GM19438 (cell line): ENCODE results near the gene EMILIN2.

ENCODE experiments used
- ATAC-seq: cut with Tn5 transposase; IDR thresholded peaks from one replicate; pipeline ENCODE4 v1.9.1; 2021; ENCODE audit warnings: low read depth; ENCODE audit not compliant: unreplicated experiment

EMILIN2 gene

DNA sequence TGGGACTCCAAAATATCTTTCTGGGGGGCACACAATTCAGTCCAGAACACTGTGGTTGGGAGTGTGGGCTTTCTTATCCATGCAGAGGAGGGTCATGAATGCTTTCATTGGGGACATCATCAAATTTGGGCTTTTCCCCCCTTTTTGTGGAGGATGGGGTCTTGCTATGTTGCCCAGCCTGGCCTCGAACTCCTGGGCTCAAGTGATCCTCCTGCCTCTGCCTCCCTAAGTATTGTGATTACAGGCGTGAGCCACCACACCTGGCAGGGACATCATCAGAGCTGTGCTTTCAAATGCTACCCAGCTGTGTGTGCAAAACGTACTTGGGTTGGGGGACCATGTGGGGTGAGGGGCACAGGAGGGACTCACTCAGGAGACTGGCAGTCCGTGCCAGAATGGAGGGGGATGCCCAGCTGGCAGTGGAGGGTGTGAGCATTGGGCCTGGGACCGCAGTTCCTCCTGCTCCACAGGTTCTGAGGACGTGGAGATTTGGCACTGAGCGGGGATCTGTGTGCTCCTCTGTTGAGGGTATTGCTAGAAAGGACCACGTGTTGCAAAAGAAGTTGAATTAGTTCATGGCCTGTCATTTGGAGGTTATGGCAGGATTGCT, 24.4 kb downstream of the EMILIN2 start:
- no peak for ATAC-seq

DNA sequence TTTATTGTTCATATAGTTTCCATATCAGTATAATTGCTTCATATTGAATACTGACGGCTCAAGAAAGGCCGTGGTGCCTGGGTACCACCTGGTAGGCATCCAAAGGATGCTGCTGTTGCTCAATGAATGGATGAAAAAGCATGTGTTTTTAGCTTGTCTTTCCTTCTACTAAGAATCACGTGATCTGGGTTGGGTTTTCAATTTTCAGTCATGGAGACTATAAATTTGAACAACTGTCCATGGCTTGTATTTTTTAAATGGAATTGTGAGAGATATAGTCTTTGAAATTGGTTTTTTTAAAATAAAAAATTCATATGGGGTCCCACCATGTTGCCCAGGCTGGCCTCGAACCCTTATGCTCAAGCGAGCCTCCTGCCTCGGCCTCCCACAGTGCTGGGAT, 25.3 kb downstream of the EMILIN2 start:
- no peak for ATAC-seq

DNA sequence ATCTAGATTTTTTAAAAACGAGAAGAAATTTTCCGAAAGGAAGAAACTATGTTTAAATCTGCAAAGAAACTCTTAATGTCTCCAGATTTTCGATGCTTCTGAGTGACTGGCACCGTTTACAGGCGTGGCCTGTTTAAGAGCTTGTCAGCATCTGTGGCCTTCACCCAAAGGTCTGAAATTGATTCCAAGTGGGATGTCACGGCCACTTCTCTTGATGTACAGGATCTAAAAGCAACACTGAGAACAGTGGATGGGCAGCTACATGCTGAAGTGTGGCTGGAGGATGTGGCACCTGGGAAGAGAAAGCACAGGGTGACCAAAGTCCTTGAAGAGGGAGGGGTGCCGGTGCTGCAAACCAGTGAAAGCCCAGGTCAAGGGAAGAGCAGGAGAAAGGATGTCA, 28.0 kb downstream of the EMILIN2 start:
- no peak for ATAC-seq

DNA sequence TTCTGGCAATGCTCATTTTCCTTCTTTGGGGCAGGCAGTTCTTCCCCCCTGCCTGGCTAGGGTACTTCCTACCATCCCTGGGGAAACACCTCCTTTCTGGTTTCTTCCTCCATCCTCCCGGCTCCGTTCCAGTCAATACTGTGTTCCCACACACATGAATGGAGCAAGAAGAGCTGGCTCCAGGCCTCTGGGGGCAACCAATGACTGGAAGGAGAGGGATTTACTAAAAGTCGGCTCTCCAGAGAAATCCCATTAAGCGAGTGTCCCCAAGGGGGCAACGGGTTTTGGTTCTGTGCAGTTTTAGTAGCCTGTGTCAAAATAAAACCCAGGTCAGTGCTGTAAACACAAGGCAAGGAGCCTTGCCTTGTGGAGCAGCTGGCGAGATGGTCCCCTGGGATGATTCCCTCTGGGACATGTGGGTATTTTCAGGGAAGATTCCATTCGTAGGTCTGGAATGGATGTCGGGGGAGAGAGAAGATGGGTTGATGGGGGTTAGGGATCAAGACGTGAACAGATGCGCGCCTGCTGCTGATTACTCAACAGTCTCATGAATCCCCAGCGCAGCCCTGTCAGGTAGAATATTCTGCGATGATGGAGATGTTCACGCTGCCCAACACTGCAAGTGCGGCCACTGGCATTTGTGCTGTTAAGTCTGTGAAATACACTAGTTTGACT, 32.0 kb downstream of the EMILIN2 start:
- ATAC-seq = no peak

DNA sequence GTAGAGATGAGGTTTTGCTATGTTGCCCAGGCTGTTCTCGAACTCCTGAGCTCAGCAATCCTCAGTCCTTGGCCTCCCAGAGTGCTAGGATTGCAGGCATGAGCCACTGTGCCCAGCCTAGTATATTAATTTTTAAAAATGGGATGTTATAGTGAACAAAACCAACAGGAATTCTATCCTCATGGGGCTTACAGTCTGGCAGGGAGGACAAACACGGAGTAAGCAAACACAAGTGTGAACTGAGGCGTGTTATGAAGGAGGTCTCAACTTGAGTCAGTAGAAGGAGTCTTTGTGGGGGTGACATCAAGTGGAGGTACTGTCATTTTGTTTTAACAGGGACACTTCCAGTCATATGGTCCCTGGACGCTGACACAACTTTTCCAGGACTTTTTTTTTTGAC, 33.1 kb downstream of the EMILIN2 start:
- ATAC-seq = no peak

DNA sequence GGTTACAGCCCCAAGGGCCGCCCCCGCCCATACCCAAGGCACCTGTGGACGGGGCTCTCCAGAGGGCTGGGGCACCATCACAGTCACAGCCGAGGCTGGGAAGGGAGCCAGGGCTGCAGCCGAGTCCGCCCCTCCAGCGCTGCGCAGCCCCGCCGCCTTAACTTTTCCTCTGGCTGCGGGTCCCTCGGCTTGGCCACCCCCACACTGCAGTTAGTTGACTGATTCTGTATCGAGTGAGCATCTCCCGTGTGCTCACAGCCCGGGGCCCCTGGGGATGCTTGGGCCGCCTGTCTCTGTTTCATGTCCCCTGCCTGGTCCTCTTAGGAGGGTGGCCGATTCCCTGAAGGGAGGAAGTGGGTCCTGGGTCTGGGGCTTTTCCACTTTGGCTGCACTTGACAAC, 33.7 kb downstream of the EMILIN2 start:
- ATAC-seq = no peak

DNA sequence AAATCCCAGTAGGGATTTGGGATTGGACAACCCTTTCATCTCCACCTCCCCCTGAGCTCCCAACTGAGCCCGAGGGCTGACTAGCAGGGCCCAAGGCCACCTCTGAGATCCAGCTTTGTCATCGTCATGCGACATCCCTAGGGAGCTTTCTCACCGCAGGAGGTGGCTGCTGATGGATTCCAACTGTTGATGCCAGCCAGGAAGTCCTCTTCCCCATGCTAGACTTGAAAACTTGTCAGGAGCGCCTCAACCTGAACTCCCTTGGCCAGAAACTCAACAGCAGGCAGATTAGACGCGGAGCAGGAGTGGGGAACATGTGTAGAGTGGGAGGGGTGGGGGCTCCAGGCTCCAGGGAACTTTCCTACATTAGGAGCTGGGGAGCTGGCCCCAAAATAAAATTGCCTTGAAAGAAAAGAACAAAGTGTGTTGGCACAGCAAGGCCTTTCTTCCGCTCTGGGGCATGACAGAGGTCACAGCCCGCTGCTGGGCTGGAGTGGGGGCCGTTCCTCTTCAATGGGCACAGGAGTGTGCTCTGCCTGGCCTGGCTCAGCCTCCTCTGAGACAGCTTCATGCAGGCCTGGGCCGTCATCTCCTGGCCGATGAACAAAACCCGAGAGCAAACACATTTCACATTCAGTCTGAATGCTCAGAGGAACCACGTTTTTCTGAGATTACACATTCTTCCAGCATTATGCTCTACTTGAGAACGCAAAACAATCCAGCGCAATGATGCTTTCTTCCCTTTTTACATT, 34.5 kb downstream of the EMILIN2 start:
- no peak for ATAC-seq

DNA sequence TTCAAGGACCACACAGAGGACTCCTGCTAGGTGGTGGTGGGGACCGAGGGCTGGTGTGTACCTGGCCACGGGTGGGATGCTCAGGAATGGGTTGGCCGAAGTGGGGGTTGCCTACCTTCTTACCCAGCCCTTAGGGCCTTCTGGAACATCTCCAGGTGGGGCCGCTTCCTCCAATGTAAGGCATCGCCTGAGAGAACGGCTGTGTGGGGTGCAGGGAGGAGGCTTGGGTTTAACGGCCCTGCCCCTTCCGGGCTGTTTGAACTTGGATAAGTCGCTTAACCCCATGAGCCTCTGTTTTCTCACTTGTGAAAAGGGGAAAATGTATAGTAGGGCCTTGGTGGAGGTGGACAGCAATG, 35.0 kb downstream of the EMILIN2 start:
- no peak for ATAC-seq

DNA sequence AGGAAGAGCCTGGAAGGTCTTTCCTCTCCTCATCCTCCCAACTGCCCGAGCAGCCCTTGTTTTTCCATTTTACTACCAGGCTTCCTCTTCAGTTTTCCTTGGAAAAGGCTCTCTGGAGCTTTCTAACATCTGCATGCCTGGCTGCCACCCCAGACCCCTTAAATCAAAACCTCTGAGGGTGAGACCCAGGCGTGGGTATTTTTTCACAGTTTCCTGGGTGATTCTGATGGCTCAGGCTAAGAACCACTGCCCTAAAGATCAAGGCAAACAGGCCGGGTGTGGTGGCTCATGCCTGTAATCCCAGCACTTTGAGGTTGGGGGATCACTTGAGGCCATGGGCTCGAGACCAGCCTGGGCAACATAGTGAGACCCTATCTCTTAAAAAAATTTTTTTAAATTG, 35.4 kb downstream of the EMILIN2 start:
- ATAC-seq = no peak

DNA sequence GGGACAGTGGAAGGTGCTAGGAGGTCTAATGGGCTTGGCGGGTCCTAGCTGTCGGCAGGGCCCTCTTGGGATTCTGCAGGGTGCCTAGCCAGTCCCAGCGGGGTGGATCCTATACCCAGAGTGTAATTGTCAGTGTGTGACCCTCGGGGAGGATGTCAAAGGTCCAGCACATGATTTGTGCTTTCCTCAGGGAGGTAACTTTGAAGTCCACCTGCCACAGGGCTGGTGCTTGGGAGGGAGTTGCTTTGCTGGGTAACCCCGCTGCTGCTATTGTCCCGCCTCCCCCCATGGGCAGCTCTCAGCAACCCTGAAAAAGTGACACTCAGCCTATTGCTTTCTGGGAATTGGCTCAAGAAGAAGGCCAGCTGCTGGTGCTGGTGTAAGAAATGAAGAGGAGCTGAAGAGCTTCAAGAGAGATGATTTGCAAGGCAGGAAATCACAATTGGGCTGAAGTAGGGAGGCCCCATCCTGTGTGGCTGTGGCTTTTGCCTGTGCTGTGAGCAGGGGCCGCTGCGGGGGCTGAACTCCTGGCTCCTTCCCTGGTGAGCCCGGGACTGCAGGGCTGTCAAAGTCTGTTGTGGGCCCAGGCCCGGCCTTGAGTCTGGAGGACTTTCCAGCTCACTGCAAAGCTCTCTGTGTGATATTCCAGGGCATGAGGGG, 36.4 kb downstream of the EMILIN2 start:
- ATAC-seq = no peak

DNA sequence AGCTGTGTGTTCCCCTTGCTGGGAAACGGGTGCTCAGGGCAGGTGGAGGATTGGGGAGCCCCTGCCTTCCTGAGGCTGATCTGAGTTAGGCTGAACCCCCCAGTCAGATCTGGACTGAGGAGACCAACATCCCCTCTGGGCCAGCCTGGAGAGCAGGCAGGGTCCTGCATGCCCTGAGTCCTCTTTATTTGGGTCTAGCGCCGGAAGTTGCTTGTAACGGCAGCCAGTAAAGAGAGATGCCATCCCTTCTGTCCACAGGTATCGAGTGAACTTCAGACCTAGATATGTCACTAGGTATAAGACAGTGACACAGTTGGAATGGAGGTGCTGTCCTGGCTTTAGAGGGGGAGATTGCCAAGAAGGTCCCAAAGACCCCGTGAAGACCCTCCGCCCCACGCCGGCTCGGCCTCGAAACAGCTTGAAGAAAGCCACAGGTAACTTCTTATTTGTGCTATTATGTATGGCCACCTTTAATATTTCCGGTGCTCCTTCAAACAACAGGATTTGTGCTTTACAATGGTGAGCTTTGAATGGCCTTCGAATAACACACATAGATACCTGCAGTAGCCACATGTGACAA, 38.0 kb downstream of the EMILIN2 start:
- no peak for ATAC-seq

DNA sequence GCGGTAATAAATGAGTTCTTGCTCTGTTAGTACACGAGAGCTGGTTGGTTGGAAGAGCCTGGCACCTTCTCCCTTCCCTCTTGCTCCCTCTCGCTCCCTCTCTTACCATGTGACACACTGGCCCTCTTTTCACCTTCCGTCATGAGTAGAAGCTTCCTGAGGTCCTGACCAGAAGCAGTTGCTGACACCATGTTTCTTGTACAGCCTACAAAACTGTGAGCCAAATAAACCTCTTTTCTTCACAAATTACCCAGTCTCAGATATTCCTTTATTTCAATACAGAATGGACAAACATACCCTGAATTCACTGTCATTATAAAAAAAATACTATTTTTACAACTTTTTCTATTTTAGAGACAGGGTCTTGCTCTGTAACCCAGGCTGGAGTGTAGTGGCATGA, 40.7 kb downstream of the EMILIN2 start:
- ATAC-seq = no peak

DNA sequence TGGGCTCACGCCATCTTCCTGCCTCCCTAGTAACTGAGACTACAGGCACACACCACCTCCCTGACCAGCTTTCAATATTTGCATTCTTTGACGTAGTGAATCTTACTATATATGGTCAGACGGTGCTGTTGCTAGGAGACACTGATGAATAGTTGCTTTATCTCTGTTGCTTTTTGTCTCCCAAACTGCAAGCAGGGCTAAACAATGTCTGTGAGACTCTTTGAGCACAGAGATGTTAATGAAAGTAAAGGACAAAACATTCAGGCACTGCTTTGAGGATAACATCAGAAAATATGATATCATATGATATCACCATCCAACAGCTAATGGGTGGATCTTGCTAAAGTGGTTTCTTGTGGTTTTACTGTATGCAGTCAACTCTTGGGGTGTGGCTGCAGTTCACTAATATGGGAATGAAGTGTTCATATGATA, 43.0 kb downstream of the EMILIN2 start:
- no peak for ATAC-seq

DNA sequence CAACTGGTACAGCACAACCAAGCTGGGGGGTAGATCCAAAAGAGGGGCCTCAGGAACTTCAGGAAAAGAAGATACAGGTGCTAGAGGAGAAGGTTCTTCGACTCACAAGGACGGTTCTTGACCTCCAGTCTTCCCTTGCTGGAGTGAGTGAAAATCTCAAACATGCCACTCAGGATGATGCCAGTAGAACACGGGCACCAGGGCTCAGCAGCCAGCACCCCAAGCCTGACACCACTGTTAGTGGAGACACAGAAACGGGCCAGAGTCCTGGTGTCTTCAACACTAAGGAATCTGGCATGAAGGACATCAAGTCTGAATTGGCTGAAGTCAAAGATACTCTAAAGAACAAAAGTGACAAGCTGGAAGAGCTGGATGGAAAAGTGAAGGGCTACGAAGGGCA, 43.8 kb downstream of the EMILIN2 start:
- no peak for ATAC-seq

DNA sequence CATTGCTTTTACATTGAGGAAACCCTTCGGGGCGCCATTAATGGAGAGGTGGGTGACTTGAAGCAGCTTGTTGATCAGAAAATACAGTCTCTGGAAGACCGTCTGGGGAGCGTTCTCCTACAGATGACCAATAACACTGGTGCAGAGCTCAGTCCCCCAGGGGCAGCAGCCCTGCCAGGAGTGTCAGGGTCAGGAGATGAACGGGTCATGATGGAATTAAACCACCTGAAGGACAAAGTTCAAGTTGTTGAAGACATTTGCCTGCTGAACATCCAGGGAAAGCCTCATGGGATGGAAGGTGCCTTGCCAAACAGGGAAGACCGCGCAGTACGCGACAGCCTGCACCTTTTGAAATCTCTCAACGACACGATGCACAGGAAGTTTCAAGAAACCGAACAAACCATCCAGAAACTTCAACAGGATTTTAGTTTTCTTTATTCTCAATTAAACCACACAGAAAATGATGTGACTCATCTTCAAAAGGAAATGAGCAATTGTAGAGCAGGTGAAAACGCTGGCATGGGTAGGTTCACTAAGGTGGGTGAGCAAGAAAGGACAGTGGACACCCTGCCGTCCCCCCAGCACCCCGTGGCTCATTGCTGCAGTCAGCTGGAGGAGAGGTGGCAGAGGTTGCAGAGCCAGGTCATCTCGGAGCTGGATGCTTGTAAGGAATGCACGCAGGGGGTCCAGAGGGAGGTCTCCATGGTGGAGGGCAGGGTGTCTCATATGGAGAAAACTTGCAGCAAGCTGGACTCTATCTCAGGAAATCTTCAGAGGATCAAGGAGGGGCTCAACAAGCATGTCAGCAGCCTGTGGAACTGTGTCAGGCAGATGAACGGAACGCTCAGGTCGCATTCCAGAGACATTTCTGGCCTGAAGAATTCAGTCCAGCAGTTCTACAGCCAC, 45.0 kb downstream of the EMILIN2 start:
- ATAC-seq = no peak

DNA sequence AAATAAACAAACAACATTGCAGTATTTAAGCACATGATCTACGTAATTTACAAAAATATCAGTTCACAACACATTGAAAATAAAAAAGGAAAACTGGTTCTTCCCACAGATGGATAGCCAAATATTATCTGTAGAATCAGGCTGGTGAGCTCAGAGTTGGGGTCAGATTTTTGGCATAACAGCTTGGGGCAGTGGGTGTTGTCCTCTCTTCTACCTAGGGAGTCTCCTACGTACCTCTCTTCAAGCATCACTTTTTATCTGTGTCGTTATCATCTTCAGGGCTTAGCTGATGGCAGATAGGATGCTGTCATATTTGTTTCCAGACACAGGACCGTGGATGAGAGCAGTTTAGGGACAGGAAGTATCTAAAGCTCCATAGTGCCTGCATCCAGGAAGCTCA, 46.2 kb downstream of the EMILIN2 start:
- no peak for ATAC-seq

DNA sequence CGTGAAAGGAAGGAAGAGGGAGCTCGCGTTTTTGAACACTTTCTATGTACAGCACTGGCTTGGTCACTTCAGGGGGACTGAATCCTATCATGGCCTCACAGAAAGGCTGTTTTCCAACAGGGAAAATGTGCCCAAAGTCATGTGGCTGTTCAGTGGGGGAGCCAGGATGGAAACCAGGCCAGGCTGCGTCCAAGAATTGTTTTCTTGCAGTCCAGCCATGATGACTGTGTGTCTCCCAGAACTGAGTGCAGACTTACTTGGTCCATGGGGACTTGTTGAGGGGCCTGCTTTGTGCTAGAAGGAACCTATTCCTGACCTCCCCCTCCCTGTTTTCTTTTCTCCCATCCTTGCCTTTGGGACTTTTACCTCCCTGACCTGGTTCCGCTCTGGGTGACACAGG, 46.9 kb downstream of the EMILIN2 start:
- ATAC-seq = no peak

DNA sequence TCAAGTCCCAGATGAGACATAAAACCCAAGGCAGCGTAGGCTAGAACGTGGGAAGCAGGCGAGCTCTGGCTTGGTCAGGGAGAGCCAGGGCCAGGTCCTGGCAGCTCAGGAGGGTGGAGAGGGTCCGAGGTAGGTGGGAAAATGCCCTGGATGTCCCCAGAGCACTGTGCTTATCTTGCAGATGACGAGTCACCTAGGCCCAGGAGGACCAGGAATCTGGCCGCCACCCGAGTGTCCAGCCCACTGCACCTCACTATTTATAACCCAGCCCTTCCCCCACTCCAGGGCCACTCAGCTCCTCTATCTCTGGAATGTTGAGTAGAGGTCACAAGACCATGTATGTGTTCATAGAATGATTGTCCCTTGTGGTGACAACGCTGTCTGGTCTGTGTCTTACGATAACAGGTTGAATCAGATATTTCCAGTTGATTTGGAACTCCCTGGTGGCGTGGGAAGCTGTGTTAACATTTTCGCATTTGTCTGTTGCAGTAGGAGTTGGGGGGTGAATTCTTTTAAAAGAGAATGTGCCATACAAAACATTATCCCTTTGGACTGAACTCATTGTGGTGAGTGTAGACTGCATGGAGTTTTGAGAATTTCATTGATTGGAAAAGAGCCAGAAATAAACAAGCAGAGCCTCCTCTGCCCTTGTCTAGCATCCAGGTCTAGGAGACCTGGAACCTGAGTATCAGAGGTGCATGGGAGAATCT, 47.5 kb downstream of the EMILIN2 start:
- no peak for ATAC-seq

DNA sequence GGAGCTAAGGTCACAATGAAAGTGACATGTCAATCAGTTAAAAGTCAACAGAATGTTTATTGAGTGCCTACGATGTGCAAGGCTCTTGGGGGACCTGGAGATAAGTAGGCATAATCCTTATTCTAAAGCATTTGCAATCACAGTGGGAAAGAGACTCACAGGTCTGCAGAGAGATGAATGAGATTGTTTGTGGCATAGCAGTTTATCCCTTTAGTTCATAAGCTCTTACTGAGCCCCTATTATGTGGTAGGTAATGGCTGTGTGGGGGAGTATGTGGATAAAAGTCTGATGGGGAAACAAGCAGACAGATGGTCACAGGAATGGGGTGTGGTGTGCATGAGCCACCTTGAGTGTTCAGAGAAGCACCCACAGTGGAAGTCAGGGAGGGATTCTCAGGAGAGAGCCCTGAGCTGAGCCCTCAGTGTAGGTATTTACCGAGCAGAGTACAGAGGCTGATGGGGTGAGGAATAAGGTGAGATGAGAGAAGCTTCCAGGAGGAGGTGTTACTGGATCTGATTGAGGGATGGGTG, 48.1 kb downstream of the EMILIN2 start:
- no peak for ATAC-seq
